Measurements from ENCODE around the gene FARS2. TPM values are rescaled to one million over a fixed set of nuclear protein-coding genes. Genes with fewer than 3 reads are reported as not detected.

Gene FARS2
- total RNA-seq, 2 donors from 2014 or later = 16.2 to 18.3 TPM

DNA sequence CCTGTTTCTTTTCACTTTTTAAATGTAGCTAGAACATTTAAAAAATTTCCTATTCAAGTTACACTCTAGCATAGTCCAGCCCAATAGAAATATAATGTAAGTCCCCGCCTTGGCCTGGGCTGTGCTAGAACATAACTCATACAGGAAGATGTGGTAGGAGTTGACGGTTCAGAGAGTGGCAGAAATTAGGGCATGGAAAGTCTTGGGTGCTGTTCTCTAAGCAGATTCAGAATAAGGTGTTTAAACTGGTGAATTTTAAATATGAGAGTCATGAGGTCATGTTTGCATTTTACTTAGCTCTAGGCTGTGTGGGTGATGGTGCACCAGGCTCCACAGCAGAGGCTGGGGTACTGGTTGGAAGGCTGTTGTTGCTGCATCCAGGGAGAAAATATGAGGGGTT lies 256.5 kb downstream of the FARS2 start:
- WGBS, 2 experiments (ENCODE audit: insufficient coverage in 1 of 2, insufficient read length in 1 of 2) = 97 to 100% methylated on average over 2 of the region's 2 CpGs
- no peaks in the 10 kb centered on the region for H3K27me3 Mint-ChIP-seq (ENCODE audit: insufficient read depth)
- Histone ChIP-seq H3K4me1 (ENCODE audit: control insufficient read depth, insufficient read depth, low read length) (no peaks in the 10 kb centered on the region), H3K4me3 (ENCODE audit: low read length) (no peak overlapping the region), H3K9ac (ENCODE audit: extremely low read depth, low read length, poor library complexity, severe bottlenecking) (no peak overlapping the region), H3K36me3 (ENCODE audit: control insufficient read depth, insufficient read depth, low read length) (no peaks in the 10 kb centered on the region), H3K27me3 (ENCODE audit: control insufficient read depth, insufficient read depth, low read length, poor library complexity, severe bottlenecking) (no peaks in the 10 kb centered on the region), H3K27ac (ENCODE audit: low read depth, low read length) (no peak overlapping the region), H3K9me3 (ENCODE audit: control insufficient read depth, low read length) (no peaks in the 10 kb centered on the region)
- no peaks in the 10 kb centered on the region for H3K9me3 Mint-ChIP-seq
- TF ChIP-seq, protein P1, sequence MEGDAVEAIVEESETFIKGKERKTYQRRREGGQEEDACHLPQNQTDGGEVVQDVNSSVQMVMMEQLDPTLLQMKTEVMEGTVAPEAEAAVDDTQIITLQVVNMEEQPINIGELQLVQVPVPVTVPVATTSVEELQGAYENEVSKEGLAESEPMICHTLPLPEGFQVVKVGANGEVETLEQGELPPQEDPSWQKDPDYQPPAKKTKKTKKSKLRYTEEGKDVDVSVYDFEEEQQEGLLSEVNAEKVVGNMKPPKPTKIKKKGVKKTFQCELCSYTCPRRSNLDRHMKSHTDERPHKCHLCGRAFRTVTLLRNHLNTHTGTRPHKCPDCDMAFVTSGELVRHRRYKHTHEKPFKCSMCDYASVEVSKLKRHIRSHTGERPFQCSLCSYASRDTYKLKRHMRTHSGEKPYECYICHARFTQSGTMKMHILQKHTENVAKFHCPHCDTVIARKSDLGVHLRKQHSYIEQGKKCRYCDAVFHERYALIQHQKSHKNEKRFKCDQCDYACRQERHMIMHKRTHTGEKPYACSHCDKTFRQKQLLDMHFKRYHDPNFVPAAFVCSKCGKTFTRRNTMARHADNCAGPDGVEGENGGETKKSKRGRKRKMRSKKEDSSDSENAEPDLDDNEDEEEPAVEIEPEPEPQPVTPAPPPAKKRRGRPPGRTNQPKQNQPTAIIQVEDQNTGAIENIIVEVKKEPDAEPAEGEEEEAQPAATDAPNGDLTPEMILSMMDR (conservative IDR thresholded peaks at IDR 0.05) = no peak
- DNase-seq = no peak
- no peak overlapping the region for H3K27ac Mint-ChIP-seq
- no peaks in the 10 kb centered on the region for H3K36me3 Mint-ChIP-seq (ENCODE audit: low read depth)
- H3K4me1 Mint-ChIP-seq = no peaks in the 10 kb centered on the region
- no peak overlapping the region for H3K4me3 Mint-ChIP-seq

DNA sequence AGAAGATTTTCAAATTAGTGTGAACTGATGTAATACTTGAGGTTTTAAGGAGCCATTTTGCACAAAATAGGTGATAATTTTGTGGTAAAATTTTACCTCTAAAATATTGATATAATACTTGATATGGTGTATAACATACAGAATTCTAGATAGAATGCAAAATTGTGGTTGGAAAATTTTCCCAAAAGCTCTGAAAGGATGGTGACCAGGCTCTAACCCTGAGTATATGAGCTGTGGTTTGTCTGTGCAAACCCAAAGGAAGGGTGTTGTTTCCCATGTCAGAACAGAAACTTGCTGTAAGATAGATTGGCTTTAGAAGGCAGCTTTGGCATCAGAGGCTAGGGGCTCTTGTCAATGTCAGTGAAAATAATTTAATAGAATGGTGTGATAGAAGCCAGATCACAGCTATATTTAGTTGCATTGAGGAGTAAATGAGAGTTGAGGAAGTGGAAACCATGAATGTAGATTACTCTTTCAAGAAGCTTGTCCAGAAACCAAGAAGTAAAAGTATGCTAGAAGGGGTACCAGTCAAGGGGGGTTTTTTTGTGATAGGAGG lies 257.7 kb downstream of the FARS2 start:
- H3K27ac Mint-ChIP-seq = no peak overlapping the region
- no peak for DNase-seq
- H3K9ac ChIP-seq (ENCODE audit: extremely low read depth, low read length, poor library complexity, severe bottlenecking) = no peak overlapping the region
- no peak overlapping the region for H3K4me3 ChIP-seq (ENCODE audit: low read length)
- TF ChIP-seq, protein P1 (conservative IDR thresholded peaks at IDR 0.05) = no peak
- peaks cover 2% of the 10 kb centered on the region for H3K27me3 Mint-ChIP-seq (ENCODE audit: insufficient read depth)
- no peaks in the 10 kb centered on the region for H3K36me3 Mint-ChIP-seq (ENCODE audit: low read depth)
- no peak overlapping the region for H3K27ac ChIP-seq (ENCODE audit: low read depth, low read length)
- no peaks in the 10 kb centered on the region for H3K4me1 Mint-ChIP-seq
- no peaks in the 10 kb centered on the region for H3K9me3 Mint-ChIP-seq
- no peak overlapping the region for H3K4me3 Mint-ChIP-seq
- no peaks in the 10 kb centered on the region for H3K4me1 ChIP-seq (ENCODE audit: control insufficient read depth, insufficient read depth, low read length)
- H3K27me3 ChIP-seq (ENCODE audit: control insufficient read depth, insufficient read depth, low read length, poor library complexity, severe bottlenecking) = no peaks in the 10 kb centered on the region
- H3K36me3 ChIP-seq (ENCODE audit: control insufficient read depth, insufficient read depth, low read length) = no peaks in the 10 kb centered on the region
- no peaks in the 10 kb centered on the region for H3K9me3 ChIP-seq (ENCODE audit: control insufficient read depth, low read length)

DNA sequence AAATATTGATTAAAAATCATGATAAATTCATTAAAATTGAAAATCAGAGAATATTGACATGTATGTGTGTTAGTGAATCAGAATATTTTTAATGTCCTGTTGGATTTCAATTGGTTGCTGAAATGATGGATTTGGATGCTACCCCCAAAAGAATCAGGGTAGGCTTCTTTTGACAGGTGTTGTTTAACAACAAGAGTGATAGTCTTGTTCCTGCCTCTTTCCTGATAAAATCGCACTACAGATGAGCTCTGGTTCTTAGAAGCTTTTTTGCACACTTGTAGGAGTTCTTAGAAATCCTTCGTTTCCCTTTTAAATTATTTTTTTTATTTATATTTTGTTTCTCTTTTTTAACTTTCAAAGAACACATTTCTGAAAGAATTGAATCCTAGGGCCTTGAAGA lies 259.5 kb downstream of the FARS2 start:
- no peaks in the 10 kb centered on the region for H3K4me1 ChIP-seq (ENCODE audit: control insufficient read depth, insufficient read depth, low read length)
- no peaks in the 10 kb centered on the region for H3K9me3 ChIP-seq (ENCODE audit: control insufficient read depth, low read length)
- Mint-ChIP-seq H3K27me3 (ENCODE audit: insufficient read depth) (peaks cover 2% of the 10 kb centered on the region), H3K9me3 (no peaks in the 10 kb centered on the region), H3K27ac (no peak overlapping the region), H3K4me1 (no peaks in the 10 kb centered on the region), H3K4me3 (no peak overlapping the region), H3K36me3 (ENCODE audit: low read depth) (no peaks in the 10 kb centered on the region)
- TF ChIP-seq, protein P1 (conservative IDR thresholded peaks at IDR 0.05) = no peak
- H3K4me3 ChIP-seq (ENCODE audit: low read length) = no peak overlapping the region
- 95% methylated on average over 1 of the region's 2 CpGs; no CpG with 5 or more reads in 1 of the 2 experiments for WGBS, 2 experiments (ENCODE audit: insufficient coverage in 1 of 2, insufficient read length in 1 of 2)
- no peaks in the 10 kb centered on the region for H3K36me3 ChIP-seq (ENCODE audit: control insufficient read depth, insufficient read depth, low read length)
- no peak overlapping the region for H3K27ac ChIP-seq (ENCODE audit: low read depth, low read length)
- no peaks in the 10 kb centered on the region for H3K27me3 ChIP-seq (ENCODE audit: control insufficient read depth, insufficient read depth, low read length, poor library complexity, severe bottlenecking)
- DNase-seq = no peak
- H3K9ac ChIP-seq (ENCODE audit: extremely low read depth, low read length, poor library complexity, severe bottlenecking) = no peak overlapping the region
